ENCODE measurements around the gene BRD4. TPM values are rescaled to one million over a fixed set of nuclear protein-coding genes. Genes with fewer than 3 reads are reported as not detected.

Gene BRD4
- total RNA-seq, 4 donors from 2014 or later = 39.5 to 87.9 (median 61.2) TPM

DNA sequence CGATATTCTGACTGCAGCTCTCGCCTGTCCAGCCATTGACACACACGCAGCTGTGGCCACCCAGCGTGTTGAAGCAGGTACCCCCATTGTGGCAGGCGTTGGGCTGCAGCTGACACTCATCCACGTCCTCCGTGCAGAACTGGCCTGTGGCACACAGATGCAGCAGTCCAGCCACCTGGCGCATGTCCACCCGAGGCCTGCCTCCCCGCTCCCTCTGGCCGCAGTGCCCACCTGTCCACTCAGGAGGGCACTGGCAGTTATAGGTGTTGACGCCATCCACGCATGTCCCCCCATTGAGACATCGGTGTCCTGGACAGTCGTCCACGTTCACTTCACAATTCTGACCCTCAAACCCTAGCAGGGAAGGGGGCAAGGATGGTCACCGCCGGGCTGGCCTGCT lies 140.8 kb downstream of the BRD4 start:
- Histone ChIP-seq H3K4me1 (peaks cover 0 to 16% (median 9%) of the 10 kb centered on the region in 4 donors), H3K36me3 (no peaks in the 10 kb centered on the region), H3K27me3 (peaks cover 26% of the 10 kb centered on the region), H3K9me3 (no peaks in the 10 kb centered on the region), H3K27ac (no peak overlapping the region), H3K4me3 (no peak overlapping the region)
- TF ChIP-seq POLR2A (IDR thresholded peaks at IDR 0.05) (no peak), EP300 (IDR thresholded peaks at IDR 0.05; ENCODE audit: low read depth) (no peak), POLR2AphosphoS5 (IDR thresholded peaks at IDR 0.05) (no peak)
- TF ChIP-seq, protein P1, sequence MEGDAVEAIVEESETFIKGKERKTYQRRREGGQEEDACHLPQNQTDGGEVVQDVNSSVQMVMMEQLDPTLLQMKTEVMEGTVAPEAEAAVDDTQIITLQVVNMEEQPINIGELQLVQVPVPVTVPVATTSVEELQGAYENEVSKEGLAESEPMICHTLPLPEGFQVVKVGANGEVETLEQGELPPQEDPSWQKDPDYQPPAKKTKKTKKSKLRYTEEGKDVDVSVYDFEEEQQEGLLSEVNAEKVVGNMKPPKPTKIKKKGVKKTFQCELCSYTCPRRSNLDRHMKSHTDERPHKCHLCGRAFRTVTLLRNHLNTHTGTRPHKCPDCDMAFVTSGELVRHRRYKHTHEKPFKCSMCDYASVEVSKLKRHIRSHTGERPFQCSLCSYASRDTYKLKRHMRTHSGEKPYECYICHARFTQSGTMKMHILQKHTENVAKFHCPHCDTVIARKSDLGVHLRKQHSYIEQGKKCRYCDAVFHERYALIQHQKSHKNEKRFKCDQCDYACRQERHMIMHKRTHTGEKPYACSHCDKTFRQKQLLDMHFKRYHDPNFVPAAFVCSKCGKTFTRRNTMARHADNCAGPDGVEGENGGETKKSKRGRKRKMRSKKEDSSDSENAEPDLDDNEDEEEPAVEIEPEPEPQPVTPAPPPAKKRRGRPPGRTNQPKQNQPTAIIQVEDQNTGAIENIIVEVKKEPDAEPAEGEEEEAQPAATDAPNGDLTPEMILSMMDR (IDR thresholded peaks at IDR 0.05) = no peak
- intact Hi-C loops (cut with DNase I; ENCODE audit: low total_unique reads) = no loop called here
- WGBS, 2 donors (ENCODE audit: low coverage in 1 of 2) = 94 to 100% methylated on average over 3 to 15 of the region's 18 CpGs
- in situ Hi-C loops (cut with MboI; ENCODE audit: low pct_ligation_motif_present in 1 of 4, low pct_unique_long_range_greater_than_20kb in 1 of 4, low sequenced_read_pairs in 3 of 4) = no loop called here
- no peak for DNase-seq

DNA sequence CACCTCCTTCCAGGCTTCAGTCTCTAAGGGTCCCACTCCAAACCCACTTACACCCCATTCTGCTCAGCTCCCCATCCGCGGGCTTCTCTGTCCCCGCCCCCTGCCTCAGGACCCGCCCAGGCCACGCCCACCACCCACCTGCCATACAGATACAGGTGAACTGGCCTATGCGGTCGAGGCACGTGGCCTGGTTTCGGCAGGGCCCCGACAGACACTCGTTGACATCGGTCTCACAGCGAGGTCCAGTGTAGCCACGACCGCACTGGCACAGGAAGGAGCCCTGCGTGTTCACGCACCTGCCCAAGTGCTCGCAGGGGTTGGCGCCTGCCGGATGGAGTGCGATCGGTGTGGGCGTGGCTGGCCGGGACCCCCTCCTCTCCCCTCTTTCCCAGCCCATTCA lies 143.5 kb downstream of the BRD4 start:
- in situ Hi-C loops (cut with MboI; ENCODE audit: low pct_ligation_motif_present in 1 of 4, low pct_unique_long_range_greater_than_20kb in 1 of 4, low sequenced_read_pairs in 3 of 4) = no loop called here
- Histone ChIP-seq H3K9me3 (no peaks in the 10 kb centered on the region), H3K27me3 (peaks cover under 1% of the 10 kb centered on the region), H3K4me1 (no peaks in the 10 kb centered on the region), H3K27ac (no peak overlapping the region), H3K36me3 (no peaks in the 10 kb centered on the region), H3K4me3 (no peak overlapping the region)
- DNase-seq = no peak
- 90% methylated on average over 24 of the region's 24 CpGs; no CpG with 5 or more reads in 1 of the 2 donors for whole genome bisulfite sequencing, 2 donors (ENCODE audit: low coverage in 1 of 2)
- TF ChIP-seq POLR2AphosphoS5 (IDR thresholded peaks at IDR 0.05) (no peak), EP300 (IDR thresholded peaks at IDR 0.05; ENCODE audit: low read depth) (no peak), POLR2A (IDR thresholded peaks at IDR 0.05) (no peak)
- TF ChIP-seq, protein P1 (IDR thresholded peaks at IDR 0.05) = no peak
- intact Hi-C loops (cut with DNase I; ENCODE audit: low total_unique reads) = no loop called here

DNA sequence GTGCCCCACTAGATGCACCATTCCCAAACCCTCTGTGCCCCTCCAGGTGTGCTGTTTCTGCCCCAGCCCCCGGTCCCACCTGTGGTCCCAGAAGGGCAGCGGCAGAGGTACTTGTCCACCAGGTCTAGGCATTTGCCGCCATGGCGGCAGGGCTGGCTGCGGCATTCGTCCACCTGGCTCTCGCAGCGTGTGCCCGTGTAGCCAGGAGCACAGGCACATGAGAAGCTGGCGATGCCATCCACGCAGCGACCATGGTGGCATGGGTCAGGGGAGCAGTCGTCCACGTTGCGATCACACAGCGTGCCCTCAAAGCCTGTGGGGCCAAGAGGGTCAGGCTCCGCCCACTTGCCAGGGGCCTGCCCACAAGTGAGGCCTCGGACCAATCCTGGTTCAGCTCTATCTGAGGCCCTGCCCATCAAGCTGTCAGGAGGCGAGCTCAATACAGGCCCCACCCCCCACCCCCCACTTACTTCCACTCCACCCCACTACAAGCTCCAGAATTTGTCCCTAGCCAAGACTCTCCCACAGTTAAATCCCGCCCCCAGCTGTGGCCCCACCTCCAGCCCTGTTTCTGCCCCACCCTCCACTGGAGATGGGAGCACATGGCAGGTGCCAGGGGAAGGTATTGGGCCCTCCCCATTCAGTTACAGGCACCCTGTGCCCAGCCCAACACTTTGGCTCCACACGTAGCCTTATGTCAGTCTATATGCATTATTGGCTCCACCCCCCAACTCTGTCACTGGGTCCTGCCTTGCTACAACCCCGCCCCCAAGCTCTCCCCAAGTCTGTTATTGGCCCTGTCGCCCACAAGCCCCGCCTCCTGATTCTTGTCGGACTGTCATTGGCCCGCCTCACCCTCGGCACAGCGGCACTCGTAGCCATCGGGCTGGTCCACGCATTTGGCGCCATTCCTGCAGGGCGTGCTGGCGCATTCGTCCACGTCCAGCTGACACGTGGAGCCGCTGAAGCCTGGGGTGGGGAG lies 145.0 kb downstream of the BRD4 start:
- intact Hi-C loops (cut with DNase I; ENCODE audit: low total_unique reads) (no loop called here), in situ Hi-C loops (cut with MboI; ENCODE audit: low pct_ligation_motif_present in 1 of 4, low pct_unique_long_range_greater_than_20kb in 1 of 4, low sequenced_read_pairs in 3 of 4) (no loop called here)
- Histone ChIP-seq H3K36me3 (no peaks in the 10 kb centered on the region), H3K27ac (no peak overlapping the region), H3K4me1 (no peaks in the 10 kb centered on the region), H3K4me3 (no peak overlapping the region), H3K9me3 (no peaks in the 10 kb centered on the region), H3K27me3 (no peaks in the 10 kb centered on the region)
- 93 to 100% methylated on average over 1 to 36 of the region's 38 CpGs for WGBS, 2 donors (ENCODE audit: low coverage in 1 of 2)
- no peak for DNase-seq
- TF ChIP-seq POLR2A (IDR thresholded peaks at IDR 0.05) = no peak
- TF ChIP-seq EP300 (IDR thresholded peaks at IDR 0.05; ENCODE audit: low read depth) = no peak
- TF ChIP-seq POLR2AphosphoS5 (IDR thresholded peaks at IDR 0.05) = no peak
- TF ChIP-seq, protein P1 (IDR thresholded peaks at IDR 0.05) = no peak

Small RNA genes within 50 kb of the gene (small RNA-seq; reads per million reads assigned to genes)
- 0 reads per million in 4 donors for gene AC005776.1

Other genes with a start within 250 kb of the BRD4 start
- 10 to 100 TPM in 3 of 4 donors, 1 to 10 TPM in 1; 6.7 to 20.9 (median 12.3) TPM for gene SYDE1, start 225.1 kb downstream of the BRD4 start, total RNA-seq
- gene NOTCH3, start 131.5 kb downstream of the BRD4 start, total RNA-seq = 10 to 100 TPM in 1 of 4 donors, 1 to 10 TPM in 3; 2.2 to 16.3 (median 4.7) TPM
- not detected for gene EPHX3, start 100.1 kb downstream of the BRD4 start, total RNA-seq
- gene AKAP8, start 47.2 kb upstream of the BRD4 start, total RNA-seq = 10 to 100 TPM; 21.6 to 75.2 (median 47.5) TPM
- gene AKAP8L, start 86.4 kb upstream of the BRD4 start, total RNA-seq = 100 to 1,000 TPM; 112 to 329 (median 172) TPM
- 10 to 100 TPM; 31.0 to 63.6 (median 42.0) TPM for gene WIZ, start 117.4 kb upstream of the BRD4 start, total RNA-seq
- gene RASAL3, start 132.0 kb upstream of the BRD4 start, total RNA-seq = 100 to 1,000 TPM in 1 of 4 donors, 10 to 100 TPM in 1, 1 to 10 TPM in 2; 1.9 to 117 (median 15.3) TPM
- not detected for gene PGLYRP2, start 147.0 kb upstream of the BRD4 start, total RNA-seq
- gene CYP4F22, start 176.0 kb upstream of the BRD4 start, total RNA-seq = not detected